HepG2 (cell line): ENCODE data around the gene APC2. TPM values are rescaled to one million over a fixed set of nuclear protein-coding genes. Genes with fewer than 3 reads are reported as not detected.

ENCODE experiments used
- CENPX ChIP-seq: sonication (generic); formaldehyde crosslinking; IDR thresholded peaks from 2 replicates; pipeline ENCODE4 v1.9.0; 2021; ENCODE audit warnings: mild to moderate bottlenecking, missing genetic modification reagents, moderate library complexity
- FOXO1 ChIP-seq: sonication (generic); formaldehyde crosslinking; IDR thresholded peaks from 2 replicates; pipeline ENCODE4 v1.4.0; 2020; ENCODE audit warnings: missing genetic modification reagents
- GABPA ChIP-seq, 2 experiments: IDR thresholded peaks; 2 replicates each; pipeline ENCODE4 v1.6.1; 2011 to 2016; ENCODE audit warnings: low read depth in 2 of 2, low read length in 1 of 2, missing biosample characterization in 1 of 2, missing genetic modification characterization in 1 of 2
- GRHL1 ChIP-seq: sonication (generic); formaldehyde crosslinking; conservative IDR thresholded peaks from 2 replicates; pipeline ENCODE4 v1.8.0; 2022; ENCODE audit warnings: missing genetic modification reagents
- HMG20A ChIP-seq: IDR thresholded peaks from 2 replicates; pipeline ENCODE4 v1.6.1; 2016; ENCODE audit warnings: borderline replicate concordance
- HNF4A ChIP-seq: sonication (generic); formaldehyde crosslinking; IDR thresholded peaks from 2 replicates; pipeline ENCODE4 v1.4.0; 2020; ENCODE audit warnings: missing genetic modification reagents
- HNRNPH1 ChIP-seq: fragments of 200-400 bp; formaldehyde crosslinking; optimal IDR thresholded peaks from 2 replicates; pipeline ENCODE3; 2017; ENCODE audit warnings: mild to moderate bottlenecking, low read depth, low read length
- KMT2B ChIP-seq: IDR thresholded peaks from 2 replicates; pipeline ENCODE4 v1.6.1; 2016; ENCODE audit warnings: missing genetic modification reagents, missing compliant biosample characterization
- LCORL ChIP-seq, 2 experiments: fragments of 450-650 bp in 1 of 2; sonication (generic) in 1 of 2; formaldehyde crosslinking in 1 of 2; IDR thresholded peaks; 2 replicates each; pipeline versions ENCODE4 v1.5.0 to v1.6.1; 2017 to 2020; ENCODE audit warnings: antibody characterized with exemption in 1 of 2, missing genetic modification reagents in 1 of 2
- SRSF4 ChIP-seq: fragments of 200-400 bp; formaldehyde crosslinking; IDR thresholded peaks from one replicate; pipeline ENCODE4 v1.6.1; 2018; ENCODE audit warnings: mild to moderate bottlenecking, low read depth, low read length, moderate library complexity; ENCODE audit not compliant: poor library complexity, severe bottlenecking
- TRIM22 ChIP-seq: fragments of 450-650 bp; IDR thresholded peaks from 2 replicates; pipeline ENCODE4 v1.6.1; 2017
- ZBTB44 ChIP-seq: sonication (generic); formaldehyde crosslinking; IDR thresholded peaks from 2 replicates; pipeline ENCODE4 v1.4.0; 2020; ENCODE audit warnings: missing genetic modification reagents
- ZNF232 ChIP-seq: sonication (generic); formaldehyde crosslinking; IDR thresholded peaks from 2 replicates; pipeline ENCODE4 v1.4.0; 2020; ENCODE audit warnings: missing genetic modification reagents, borderline replicate concordance
- ZNF609 ChIP-seq: sonication (generic); formaldehyde crosslinking; IDR thresholded peaks from 2 replicates; pipeline ENCODE4 v1.4.0; 2020; ENCODE audit warnings: mild to moderate bottlenecking, missing genetic modification reagents, borderline replicate concordance
- ZNF614 ChIP-seq: IDR thresholded peaks from 2 replicates; pipeline ENCODE4 v1.6.1; 2018; ENCODE audit warnings: missing biosample characterization, missing genetic modification reagents, inconsistent platforms, borderline replicate concordance
- ZNF629 ChIP-seq: sonication (generic); formaldehyde crosslinking; conservative IDR thresholded peaks from 2 replicates; pipeline ENCODE4 v1.5.0; 2020; ENCODE audit warnings: missing genetic modification reagents
- ZSCAN5A ChIP-seq: sonication (generic); formaldehyde crosslinking; IDR thresholded peaks from 2 replicates; pipeline ENCODE4 v1.8.0; 2022; ENCODE audit warnings: mild to moderate bottlenecking, missing genetic modification reagents, borderline replicate concordance
- polyA plus RNA-seq, 8 experiments: library from polyadenylated mRNA; depleted of rRNA in 3 of 8; stranded (reverse) in 7 of 8; unstranded in 1 of 8; fragments of >200 nt; fragmentation: Illumina TruSeq in 4 of 8; extraction: Trizol in 4 of 8; gene quantifications; 2 replicates each; pipeline versions ENCODE4 v1.2.1 to v1.2.3, GENCODE V29; 2011 to 2016; ENCODE audit warnings: low read depth in 4 of 8, missing spikeins in 1 of 8, mixed read lengths in 1 of 8; ENCODE audit not compliant: insufficient read depth in 1 of 8
- total RNA-seq, 5 experiments: library from RNA; depleted of rRNA; stranded (reverse); fragments of >200 nt; fragmentation: Illumina TruSeq; extraction: Trizol; gene quantifications; 2 replicates each; pipeline ENCODE4 v1.2.3, GENCODE V29; 2016; ENCODE audit warnings: low read depth in 1 of 5

The APC2 gene
- total and polyA plus RNA-seq, 2 of the 13 experiments (the other 11 are each of a cell fraction or from before 2014, with no cell fraction given) = 0.08 to 0.22 TPM

- TF ChIP-seq ZNF609 (CRISPR knock-in tag) (no peak), GRHL1 (CRISPR knock-in tag) (no peak), FOXO1 (no peak), SRSF4 (no peak), KMT2B (CRISPR knock-in tag) (no peak; the same call in 1 of the 2 replicates), ZBTB44 (0 out of 2 replicates have a peak, but pooled peaks have one; percentile 88), CENPX (CRISPR knock-in tag) (no peak), ZSCAN5A (CRISPR knock-in tag) (no peak), HMG20A (CRISPR knock-in tag) (no peak), ZNF232 (peak; percentile 71; the same call in 1 of the 2 replicates), HNF4A (CRISPR knock-in tag) (no peak), LCORL (IDR thresholded peaks at IDR 0.05) (no peak), LCORL (CRISPR knock-in tag; IDR thresholded peaks at IDR 0.05) (no peak), GABPA (IDR thresholded peaks at IDR 0.05; ENCODE audit: low read depth, low read length) (no peak), GABPA (CRISPR knock-in tag; IDR thresholded peaks at IDR 0.05; ENCODE audit: low read depth) (no peak), HNRNPH1 (no peak), ZNF629 (CRISPR knock-in tag) (no peak), TRIM22 (no peak), ZNF614 (CRISPR knock-in tag) (no peak)
Observed at GRCh38 chr19:1446713-1447481, 3.0 kb upstream of the APC2 start (continued).
